Neuronal stem cell (in vitro differentiated cells): ENCODE measurements around the gene KRTAP5-2.

Source experiments
- DNase-seq: peaks from one replicate; pipeline ENCODE4 v3.0.0-alpha.2; 2013; ENCODE audit warnings: low spot score
- H2AFZ ChIP-seq: one replicate; pipeline ENCODE4 v1.6.1; 2013; ENCODE audit warnings: mild to moderate bottlenecking, low read length, inconsistent platforms
- H2AK5ac ChIP-seq: 2 replicates; pipeline ENCODE4 v1.6.1; 2013; ENCODE audit warnings: low read depth, mild to moderate bottlenecking, inconsistent platforms, low read length, moderate library complexity, mixed read lengths
- H2BK120ac ChIP-seq: 2 replicates; pipeline ENCODE4 v1.6.1; 2013; ENCODE audit warnings: low read depth, mild to moderate bottlenecking, inconsistent platforms, low read length, moderate library complexity, mixed read lengths
- H2BK12ac ChIP-seq: one replicate; pipeline ENCODE4 v1.6.1; 2013; ENCODE audit warnings: low read length, inconsistent platforms
- H2BK15ac ChIP-seq: 2 replicates; pipeline ENCODE4 v1.6.1; 2013; ENCODE audit warnings: mild to moderate bottlenecking, low read length, inconsistent platforms, mixed read lengths
- H2BK5ac ChIP-seq: one replicate; pipeline ENCODE4 v1.6.1; 2013; ENCODE audit warnings: inconsistent platforms, mild to moderate bottlenecking, low read length, moderate library complexity
- H3K14ac ChIP-seq: one replicate; pipeline ENCODE4 v1.6.1; 2013; ENCODE audit warnings: low read length, inconsistent platforms
- H3K18ac ChIP-seq: 2 replicates; pipeline ENCODE4 v1.6.1; 2013; ENCODE audit warnings: low read length, inconsistent platforms
- H3K23ac ChIP-seq: 2 replicates; pipeline ENCODE4 v1.6.1; 2013; ENCODE audit warnings: low read depth, mild to moderate bottlenecking, mixed read lengths, low read length, inconsistent platforms; ENCODE audit not compliant: poor library complexity
- H3K27ac ChIP-seq: replicated peaks from 3 replicates; pipeline ENCODE4 v1.5.1; 2013; ENCODE audit warnings: low read length, inconsistent platforms
- H3K27me3 ChIP-seq, 3 experiments: 2 replicates each; pipeline ENCODE4 v1.6.1; 2013; ENCODE audit warnings: low read length in 3 of 3, mild to moderate bottlenecking in 2 of 3, inconsistent platforms in 1 of 3, low read depth in 1 of 3, mixed read lengths in 1 of 3, moderate library complexity in 1 of 3; ENCODE audit not compliant: control insufficient read depth in 3 of 3, insufficient read depth in 3 of 3
- H3K36me3 ChIP-seq, 2 donors: replicated peaks in 1 of 2; 2 replicates each; pipeline ENCODE4 v1.6.1; 2013; ENCODE audit warnings: low read length in 2 of 2; ENCODE audit not compliant: control insufficient read depth in 2 of 2, insufficient read depth in 2 of 2
- H3K4ac ChIP-seq: 2 replicates; pipeline ENCODE4 v1.6.1; 2013; ENCODE audit warnings: inconsistent platforms, mild to moderate bottlenecking, low read length, moderate library complexity
- H3K4me1 ChIP-seq, 2 donors: 1 replicate in 1 of 2; 2 replicates in 1 of 2; pipeline ENCODE4 v1.6.1; 2013; ENCODE audit warnings: low read length in 2 of 2, low read depth in 1 of 2; ENCODE audit not compliant: control insufficient read depth in 2 of 2, insufficient read depth in 1 of 2
- H3K4me2 ChIP-seq: one replicate; pipeline ENCODE4 v1.6.1; 2013; ENCODE audit warnings: mild to moderate bottlenecking, low read length, inconsistent platforms; ENCODE audit not compliant: insufficient read depth, poor library complexity, severe bottlenecking
- H3K4me3 ChIP-seq, 2 donors: 2 replicates each; pipeline ENCODE4 v1.5.1; 2013; ENCODE audit warnings: low read length in 2 of 2, mild to moderate bottlenecking in 2 of 2, inconsistent platforms in 1 of 2, moderate library complexity in 1 of 2
- H3K79me1 ChIP-seq: one replicate; pipeline ENCODE4 v1.6.1; 2013; ENCODE audit warnings: low read depth, mild to moderate bottlenecking, inconsistent platforms, low read length, moderate library complexity
- H3K9ac ChIP-seq: one replicate; pipeline ENCODE4 v1.6.1; 2013; ENCODE audit warnings: mild to moderate bottlenecking, low read depth, low read length, inconsistent platforms; ENCODE audit not compliant: poor library complexity
- H3K9me3 ChIP-seq, 2 donors: replicated peaks in 1 of 2; 2 replicates each; pipeline versions ENCODE3 to v1.6.1; 2013; ENCODE audit warnings: low read length in 2 of 2, mild to moderate bottlenecking in 2 of 2, inconsistent platforms in 1 of 2, low read depth in 1 of 2, mixed read lengths in 1 of 2, moderate library complexity in 1 of 2; ENCODE audit not compliant: control insufficient read depth in 2 of 2, insufficient read depth in 1 of 2
- H4K8ac ChIP-seq: one replicate; pipeline ENCODE4 v1.6.1; 2013; ENCODE audit warnings: low read depth, mild to moderate bottlenecking, inconsistent platforms, low read length, moderate library complexity
- H4K91ac ChIP-seq: one replicate; pipeline ENCODE4 v1.6.1; 2013; ENCODE audit warnings: low read length, low read depth, mild to moderate bottlenecking, inconsistent platforms; ENCODE audit not compliant: poor library complexity
- WGBS, 2 donors: extraction: QIAGEN DNeasy Blood & Tissue Kit; methylation state at CpG; one replicate each; pipeline ENCODE4 v1.1.7; 2013; ENCODE audit warnings: missing lambda C conversion rate in 2 of 2, mixed read lengths in 1 of 2; ENCODE audit not compliant: insufficient read length in 2 of 2, insufficient replicate concordance in 1 of 2; ENCODE audit errors: extremely low coverage in 2 of 2; 5-methylcytosine and 5-hydroxymethylcytosine counted together

The KRTAP5-2 gene

DNA sequence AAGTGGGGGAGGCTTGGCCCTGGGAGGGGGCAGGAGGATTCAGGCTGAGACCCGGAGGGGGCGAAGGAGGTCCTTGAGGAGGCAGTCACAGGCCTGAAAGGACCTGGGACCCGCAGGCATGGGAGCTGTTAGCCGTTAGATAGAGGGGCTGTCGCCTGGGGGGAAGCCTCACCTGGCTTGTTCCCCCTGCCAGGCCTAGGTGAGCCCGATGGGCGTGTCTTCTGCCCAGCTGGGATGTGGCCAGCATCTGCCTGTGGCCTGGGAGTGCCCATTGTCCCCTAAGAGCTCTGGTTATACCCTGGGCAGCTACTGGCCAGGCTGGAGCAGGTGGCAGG, 24.2 kb downstream of the KRTAP5-2 start:
- H4K91ac ChIP-seq, result no peak overlapping the region
- peaks cover 9 to 10% of the 10 kb centered on the region in 2 donors for H3K4me1 ChIP-seq
- no peak overlapping the region for H4K8ac ChIP-seq
- H2BK12ac ChIP-seq, result no peak overlapping the region
- no peak overlapping the region for H2AFZ ChIP-seq
- H3K36me3 ChIP-seq, result no peaks in the 10 kb centered on the region
- no peak overlapping the region for H3K4ac ChIP-seq
- peak overlapping the region; percentile 35 for H3K18ac ChIP-seq
- no CpG with 5 or more reads among the region's 7 CpGs for WGBS, 2 donors
- peak overlapping the region; percentile 2 for H3K14ac ChIP-seq
- no peak for DNase-seq
- H2BK15ac ChIP-seq, result peak overlapping the region; percentile 9
- H3K79me1 ChIP-seq, result peaks cover 2% of the 10 kb centered on the region
- H3K4me3 ChIP-seq, result peak overlapping the region in 1 of 2 donors; percentile 61
- H3K27me3 ChIP-seq, result peaks cover 20 to 45% (median 37%) of the 10 kb centered on the region in 3 experiments
- H2BK5ac ChIP-seq, result no peak overlapping the region
- H3K4me2 ChIP-seq, result no peak overlapping the region
- H3K27ac ChIP-seq, result no peak overlapping the region
- H3K9ac ChIP-seq, result no peak overlapping the region
- H2AK5ac ChIP-seq, result peak overlapping the region; percentile 97
- H3K23ac ChIP-seq, result no peak overlapping the region
- H2BK120ac ChIP-seq, result no peak overlapping the region
- peaks cover 4 to 9% of the 10 kb centered on the region in 2 donors for H3K9me3 ChIP-seq

DNA sequence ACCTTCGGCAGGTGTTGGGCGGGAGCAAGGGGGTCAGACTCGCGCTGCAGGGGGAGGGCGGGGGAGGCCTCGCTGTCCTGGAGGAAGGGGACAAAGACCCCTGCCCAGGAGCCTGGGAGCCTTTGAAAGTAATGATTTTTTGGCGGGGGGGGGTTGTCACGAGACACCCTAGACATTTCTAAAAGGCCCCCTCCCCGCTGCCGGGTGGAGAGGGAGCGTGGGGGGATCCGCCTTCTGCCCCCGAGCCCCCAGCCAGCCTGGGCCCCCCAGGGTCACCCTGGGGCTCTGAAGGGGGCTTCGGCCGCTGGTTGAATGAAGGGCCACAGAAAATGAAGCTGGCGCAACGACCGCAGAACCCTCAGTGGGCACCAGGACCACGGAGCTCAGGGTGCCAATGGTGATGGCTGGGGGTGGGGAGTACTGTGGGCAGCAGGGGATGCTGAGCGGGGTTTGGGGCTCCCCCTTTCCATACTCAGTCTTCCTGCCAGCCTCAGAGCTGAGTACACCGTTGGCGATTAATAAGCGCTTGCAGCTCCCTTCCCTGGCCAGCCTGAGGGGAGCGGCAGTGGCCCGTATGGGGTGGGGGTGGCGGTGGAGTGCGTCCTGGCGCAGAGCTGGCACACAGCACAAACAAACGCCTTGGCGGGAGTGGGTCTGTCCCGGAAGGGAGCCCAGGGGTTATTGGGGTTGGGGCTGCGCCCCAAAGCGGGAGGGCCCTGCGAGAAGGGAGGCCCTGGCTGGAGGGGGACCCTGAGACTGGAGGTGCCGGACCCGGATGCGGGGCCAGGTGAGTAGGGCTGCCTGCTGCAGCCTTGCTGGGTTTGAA, 24.8 kb downstream of the KRTAP5-2 start:
- no CpG with 5 or more reads among the region's 37 CpGs for WGBS, 2 donors
- H2AFZ ChIP-seq, result no peak overlapping the region
- H4K91ac ChIP-seq, result no peak overlapping the region
- H3K27ac ChIP-seq, result no peak overlapping the region
- peaks cover 2% of the 10 kb centered on the region for H3K79me1 ChIP-seq
- H3K9me3 ChIP-seq, result peaks cover under 1 to 4% of the 10 kb centered on the region in 2 donors
- peaks cover 20 to 51% (median 37%) of the 10 kb centered on the region in 3 experiments for H3K27me3 ChIP-seq
- H3K14ac ChIP-seq, result peak overlapping the region; percentile 2
- peaks cover 11 to 14% of the 10 kb centered on the region in 2 donors for H3K4me1 ChIP-seq
- peak overlapping the region; percentile 60 for H3K9ac ChIP-seq
- peak overlapping the region; percentile 77 for H3K4me2 ChIP-seq
- H3K36me3 ChIP-seq, result no peaks in the 10 kb centered on the region
- H4K8ac ChIP-seq, result no peak overlapping the region
- no peak overlapping the region for H3K4ac ChIP-seq
- no peak for DNase-seq
- H3K4me3 ChIP-seq, result peak overlapping the region in 1 of 2 donors; percentile 79
- no peak overlapping the region for H3K23ac ChIP-seq
- H3K18ac ChIP-seq, result peak overlapping the region; percentile 38
- H2BK5ac ChIP-seq, result no peak overlapping the region
- H2BK12ac ChIP-seq, result no peak overlapping the region
- H2BK15ac ChIP-seq, result peak overlapping the region; percentile 9
- no peak overlapping the region for H2BK120ac ChIP-seq
- H2AK5ac ChIP-seq, result peak overlapping the region; percentile 97

DNA sequence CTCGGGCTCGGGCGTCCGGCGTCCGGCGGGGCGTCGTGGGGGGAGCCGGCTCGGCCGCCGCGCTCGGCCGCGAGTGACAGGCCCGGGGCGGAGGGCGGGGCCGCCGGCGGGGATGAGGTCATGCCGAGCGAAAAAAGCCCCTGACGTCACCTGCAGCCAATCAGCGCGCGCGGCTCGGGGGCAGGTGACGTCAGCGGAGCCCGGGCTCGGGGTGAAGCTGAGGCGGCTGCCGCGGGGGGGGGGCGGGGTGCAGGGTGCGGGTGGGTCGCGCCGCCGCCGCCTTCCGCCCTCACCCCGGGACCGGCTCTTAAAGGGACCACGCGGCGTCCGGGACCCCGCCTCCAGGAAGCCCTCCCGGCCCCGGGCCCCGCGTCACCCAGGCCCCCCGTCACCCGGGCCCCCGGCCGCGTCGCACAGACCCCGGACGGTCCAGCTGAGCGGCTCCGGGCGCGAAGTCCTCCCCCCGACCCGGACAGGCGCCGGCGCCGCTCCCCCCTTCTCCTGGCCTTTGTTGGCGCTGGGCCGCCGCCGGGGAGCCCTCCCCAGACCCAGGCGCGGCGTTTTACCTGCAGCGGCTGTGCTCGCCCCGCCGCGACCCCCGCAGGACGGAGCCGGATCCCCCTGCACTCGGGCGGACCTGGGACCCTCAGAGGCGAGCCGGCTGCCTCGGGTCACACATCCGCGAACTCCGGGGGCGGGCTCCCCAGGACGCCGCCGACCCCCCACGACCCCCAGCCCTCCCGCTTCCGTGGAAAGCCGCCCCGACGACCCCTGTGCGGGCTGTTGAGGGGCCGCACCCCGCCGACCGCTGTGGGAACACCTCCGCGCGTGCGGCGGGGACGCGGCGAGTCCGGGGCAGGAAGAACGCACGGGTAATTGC, 25.7 kb downstream of the KRTAP5-2 start, which contains the start of gene DUSP8:
Gene DUSP8 (minus strand): TSS at position 75 of the 880 bp plus-strand sequence. CDS start 6,445 bp downstream, outside the sequence.
- H3K4ac ChIP-seq, result no peak within 1 kb of the TSS
- H2AK5ac ChIP-seq, result peak within 1 kb of the TSS; percentile 75
- peak within 1 kb of the TSS; percentile 55 for H3K23ac ChIP-seq
- H2AFZ ChIP-seq, result peak within 1 kb of the TSS; percentile 79
- H2BK5ac ChIP-seq, result peak within 1 kb of the TSS; percentile 66
- H3K27me3 ChIP-seq, result peaks cover 20 to 59% (median 37%) of the 10 kb centered on the region in 3 experiments
- WGBS, 2 donors, result no CpG with 5 or more reads among the region's 124 CpGs
- H2BK120ac ChIP-seq, result no peak within 1 kb of the TSS
- peak within 1 kb of the TSS; percentile 30 to 81 for H3K4me3 ChIP-seq
- H4K8ac ChIP-seq, result no peak within 1 kb of the TSS
- DNase-seq, result peak; percentile 71
- no peak within 1 kb of the TSS for H3K14ac ChIP-seq
- no peak within 1 kb of the TSS for H4K91ac ChIP-seq
- H3K9ac ChIP-seq, result peak within 1 kb of the TSS; percentile 60
- peaks cover 2% of the 10 kb centered on the region for H3K79me1 ChIP-seq
- H3K27ac ChIP-seq, result no peak within 1 kb of the TSS
- peaks cover 18% of the 10 kb centered on the region in 2 donors for H3K4me1 ChIP-seq
- H3K18ac ChIP-seq, result peak within 1 kb of the TSS; percentile 91
- H3K36me3 ChIP-seq, result no peaks in the 10 kb centered on the region
- H3K4me2 ChIP-seq, result peak within 1 kb of the TSS; percentile 77
- H3K9me3 ChIP-seq, result no peaks in the 10 kb centered on the region
- H2BK15ac ChIP-seq, result peak within 1 kb of the TSS; percentile 58
- H2BK12ac ChIP-seq, result no peak within 1 kb of the TSS
